Cardiac muscle cell (in vitro differentiated cells and primary cell): ENCODE results near the gene OVOL2. TPM values are rescaled to one million over a fixed set of nuclear protein-coding genes. Genes with fewer than 3 reads are reported as not detected.

Experiments used
- DNase-seq, 2 donors: peaks; one replicate each; pipeline versions ENCODE4 v3.0.0 to v3.0.0-alpha.2; 2010 to 2017; ENCODE audit warnings: low read depth in 1 of 2, low spot score in 1 of 2
- H3K27ac ChIP-seq: fragments of 200-600 bp; sonication (generic); 2 replicates; pipeline ENCODE4 v1.5.1; 2016
- H3K27me3 ChIP-seq: fragments of 200-600 bp; sonication (generic); 2 replicates; pipeline ENCODE4 v1.6.0; 2016; ENCODE audit warnings: control low read depth
- H3K36me3 ChIP-seq: fragments of 200-600 bp; sonication (generic); 2 replicates; pipeline ENCODE4 v1.5.1; 2016; ENCODE audit warnings: control low read depth
- H3K4me1 ChIP-seq: fragments of 200-600 bp; sonication (generic); 2 replicates; pipeline ENCODE4 v1.8.1; 2017; ENCODE audit warnings: low read depth, mild to moderate bottlenecking, mixed run types
- H3K4me3 ChIP-seq: fragments of 200-600 bp; sonication (generic); 2 replicates; pipeline ENCODE4 v1.5.1; 2016; ENCODE audit warnings: mild to moderate bottlenecking
- H3K9me3 ChIP-seq: fragments of 200-600 bp; sonication (generic); 2 replicates; pipeline ENCODE4 v1.5.1; 2017; ENCODE audit warnings: low read depth, mild to moderate bottlenecking, control low read depth
- CTCF ChIP-seq: IDR thresholded peaks from 2 replicates; pipeline ENCODE4 v1.5.1; 2012; ENCODE audit warnings: low read depth, mild to moderate bottlenecking, low read length
- polyA plus RNA-seq: library from polyadenylated mRNA; unstranded; fragments of >200 nt; fragmentation: Nextera tagmentation; extraction: Ambion mirVana; gene quantifications from 2 replicates; pipeline ENCODE4 v1.2.1, GENCODE V29; 2016
- total RNA-seq: library from RNA; depleted of rRNA; stranded (reverse); fragments of >200 nt; gene quantifications from 2 replicates; pipeline ENCODE4 v1.2.3, GENCODE V29; 2016

The OVOL2 gene
- total and polyA plus RNA-seq, 2 experiments from 2014 or later: 0.24 TPM; not detected in 1

- Histone ChIP-seq H3K4me1 (no peaks in the 10 kb centered on the region), H3K27me3 (no peaks in the 10 kb centered on the region), H3K36me3 (no peaks in the 10 kb centered on the region), H3K4me3 (no peak overlapping the region), H3K9me3 (no peaks in the 10 kb centered on the region), H3K27ac (no peak overlapping the region)
- TF ChIP-seq CTCF: no peak
- no peak for DNase-seq
Observed at GRCh38 chr20:18016772-18017171, 40.9 kb downstream of the OVOL2 start.

- Histone ChIP-seq H3K27me3 (no peaks in the 10 kb centered on the region), H3K4me1 (no peaks in the 10 kb centered on the region), H3K27ac (no peak overlapping the region), H3K36me3 (no peaks in the 10 kb centered on the region), H3K9me3 (no peaks in the 10 kb centered on the region), H3K4me3 (no peak overlapping the region)
- no peak for TF ChIP-seq CTCF
- no peak for DNase-seq
Observed at GRCh38 chr20:18014411-18014810, 43.3 kb downstream of the OVOL2 start.

- DNase-seq: no peak
- no peak overlapping the region for H3K27ac ChIP-seq
- H3K4me3 ChIP-seq: no peak overlapping the region
- peaks cover under 1% of the 10 kb centered on the region for H3K4me1 ChIP-seq
- no peaks in the 10 kb centered on the region for H3K27me3 ChIP-seq
- no peaks in the 10 kb centered on the region for H3K36me3 ChIP-seq
- H3K9me3 ChIP-seq: no peaks in the 10 kb centered on the region
- TF ChIP-seq CTCF: no peak
Observed at GRCh38 chr20:18012901-18013300, 44.8 kb downstream of the OVOL2 start.

GRCh38 chr20:18011951-18012645, 45.6 kb downstream of the OVOL2 start:
- DNase-seq: no peak
- no peak for TF ChIP-seq CTCF

GRCh38 chr20:18011482-18011881, 46.2 kb downstream of the OVOL2 start:
- peaks cover 4% of the 10 kb centered on the region for H3K4me1 ChIP-seq
- TF ChIP-seq CTCF: no peak
- H3K27me3 ChIP-seq: no peaks in the 10 kb centered on the region
- no peaks in the 10 kb centered on the region for H3K9me3 ChIP-seq
- H3K4me3 ChIP-seq: no peak overlapping the region
- DNase-seq: no peak
- H3K27ac ChIP-seq: no peak overlapping the region
- H3K36me3 ChIP-seq: no peaks in the 10 kb centered on the region

More at GRCh38 chr20:18011951-18012645, 45.6 kb downstream of the OVOL2 start:
- H3K27me3 ChIP-seq: no peaks in the 10 kb centered on the region
- no peaks in the 10 kb centered on the region for H3K9me3 ChIP-seq
- H3K36me3 ChIP-seq: no peaks in the 10 kb centered on the region
- H3K4me1 ChIP-seq: peaks cover 4% of the 10 kb centered on the region
- no peak overlapping the region for H3K4me3 ChIP-seq
- H3K27ac ChIP-seq: no peak overlapping the region
